Cardiac fibroblast (primary cell): ENCODE results near the gene PKHD1.

Experiments used
- DNase-seq, 2 donors: peaks; one replicate each; pipeline versions ENCODE4 v3.0.0 to v3.0.0-alpha.2; 2010; ENCODE audit warnings: low read depth in 2 of 2
- H3K4me3 ChIP-seq, 2 donors: replicated peaks in 1 of 2; 1 replicate in 1 of 2; 2 replicates in 1 of 2; pipeline ENCODE4 v1.5.1; 2011; ENCODE audit warnings: low read depth in 2 of 2, low read length in 2 of 2, mild to moderate bottlenecking in 2 of 2, moderate library complexity in 1 of 2
- TF ChIP-seq, protein P1 (sequence below): IDR thresholded peaks from one replicate; pipeline ENCODE4 v1.5.1; 2011; ENCODE audit warnings: low read depth, mild to moderate bottlenecking, low read length, inconsistent platforms

PKHD1 gene

DNA sequence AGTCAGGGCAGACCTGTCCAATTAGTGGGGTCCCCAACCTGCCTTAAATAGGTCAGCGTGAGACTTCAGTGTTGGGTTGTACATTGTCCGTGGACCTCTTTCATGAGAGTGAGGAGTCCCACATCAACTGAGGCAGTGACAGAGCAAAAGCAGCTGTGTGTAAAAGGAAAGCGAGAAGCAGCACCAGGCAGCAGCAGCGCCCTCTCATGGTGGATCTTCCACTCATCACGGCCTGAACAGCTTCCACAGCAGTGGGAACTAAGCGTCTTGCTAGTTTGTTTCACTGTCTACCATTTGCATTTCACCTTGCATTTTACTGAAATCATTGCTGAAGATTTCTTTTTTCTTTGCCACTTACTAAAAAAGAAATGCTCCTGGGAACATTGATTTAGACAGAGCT is 333.8 kb downstream of the PKHD1 start:
- H3K4me3 ChIP-seq, result no peak overlapping the region
- no peak for DNase-seq
- TF ChIP-seq, protein P1, sequence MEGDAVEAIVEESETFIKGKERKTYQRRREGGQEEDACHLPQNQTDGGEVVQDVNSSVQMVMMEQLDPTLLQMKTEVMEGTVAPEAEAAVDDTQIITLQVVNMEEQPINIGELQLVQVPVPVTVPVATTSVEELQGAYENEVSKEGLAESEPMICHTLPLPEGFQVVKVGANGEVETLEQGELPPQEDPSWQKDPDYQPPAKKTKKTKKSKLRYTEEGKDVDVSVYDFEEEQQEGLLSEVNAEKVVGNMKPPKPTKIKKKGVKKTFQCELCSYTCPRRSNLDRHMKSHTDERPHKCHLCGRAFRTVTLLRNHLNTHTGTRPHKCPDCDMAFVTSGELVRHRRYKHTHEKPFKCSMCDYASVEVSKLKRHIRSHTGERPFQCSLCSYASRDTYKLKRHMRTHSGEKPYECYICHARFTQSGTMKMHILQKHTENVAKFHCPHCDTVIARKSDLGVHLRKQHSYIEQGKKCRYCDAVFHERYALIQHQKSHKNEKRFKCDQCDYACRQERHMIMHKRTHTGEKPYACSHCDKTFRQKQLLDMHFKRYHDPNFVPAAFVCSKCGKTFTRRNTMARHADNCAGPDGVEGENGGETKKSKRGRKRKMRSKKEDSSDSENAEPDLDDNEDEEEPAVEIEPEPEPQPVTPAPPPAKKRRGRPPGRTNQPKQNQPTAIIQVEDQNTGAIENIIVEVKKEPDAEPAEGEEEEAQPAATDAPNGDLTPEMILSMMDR, result no peak

DNA sequence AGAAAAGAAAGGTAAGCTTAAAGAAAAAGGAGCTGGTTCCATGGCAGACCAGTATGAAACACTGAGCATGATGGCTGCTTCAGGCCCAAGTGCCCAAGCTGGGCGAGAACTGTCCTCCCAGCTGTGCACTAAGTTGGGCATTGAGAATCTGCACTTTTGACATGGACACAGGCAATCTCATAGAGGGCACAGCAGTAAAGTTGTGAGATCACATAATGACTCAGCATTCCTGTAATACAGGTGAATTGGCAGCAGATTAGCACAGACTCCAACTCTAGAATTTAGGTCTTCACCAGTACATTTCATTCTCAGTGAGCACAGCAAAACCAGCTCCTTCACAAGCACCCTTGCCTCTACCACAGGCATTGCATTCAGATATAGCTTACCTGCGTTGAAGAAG is 343.4 kb downstream of the PKHD1 start:
- TF ChIP-seq, protein P1, result no peak
- no peak for DNase-seq
- no peak overlapping the region for H3K4me3 ChIP-seq

DNA sequence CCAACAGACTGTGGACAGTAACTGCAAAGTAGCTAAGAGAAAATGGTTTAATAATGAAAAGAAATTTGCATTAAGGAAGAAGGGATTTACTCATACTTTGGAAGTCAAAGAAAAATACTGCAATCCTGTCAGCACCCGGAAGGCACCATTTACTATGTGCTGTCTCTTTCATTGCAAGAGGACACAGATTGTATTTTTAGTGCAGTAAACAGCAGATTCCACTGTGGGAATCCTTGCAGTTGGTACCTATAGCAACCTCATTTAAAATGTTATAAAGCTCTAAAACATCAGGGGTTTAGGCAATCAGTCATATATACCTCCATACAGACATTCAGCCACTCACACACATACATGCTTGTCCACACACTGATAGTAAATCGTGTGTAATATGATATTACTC is 346.8 kb downstream of the PKHD1 start:
- TF ChIP-seq, protein P1, result no peak
- DNase-seq, result no peak
- H3K4me3 ChIP-seq, result no peak overlapping the region

DNA sequence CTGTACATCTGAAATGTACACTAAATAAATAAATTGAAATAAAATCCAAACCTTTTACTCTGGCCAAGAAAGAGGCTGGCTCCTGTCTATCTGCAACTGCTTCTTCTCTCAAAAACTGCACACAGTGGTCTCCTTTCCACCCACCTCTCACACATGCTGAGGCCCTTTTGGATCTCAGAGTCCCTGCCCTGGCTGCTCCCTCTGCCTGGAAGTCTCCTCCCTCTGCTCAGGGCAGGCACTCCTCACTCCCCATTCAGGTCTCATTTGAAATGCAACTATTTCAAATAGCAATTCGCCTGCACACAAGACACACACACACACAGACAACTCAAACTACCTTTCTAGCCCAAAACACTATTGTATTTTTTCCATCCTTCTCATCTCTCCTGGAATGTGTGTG is 348.8 kb downstream of the PKHD1 start:
- DNase-seq, result no peak
- no peak overlapping the region for H3K4me3 ChIP-seq
- TF ChIP-seq, protein P1, result no peak

DNA sequence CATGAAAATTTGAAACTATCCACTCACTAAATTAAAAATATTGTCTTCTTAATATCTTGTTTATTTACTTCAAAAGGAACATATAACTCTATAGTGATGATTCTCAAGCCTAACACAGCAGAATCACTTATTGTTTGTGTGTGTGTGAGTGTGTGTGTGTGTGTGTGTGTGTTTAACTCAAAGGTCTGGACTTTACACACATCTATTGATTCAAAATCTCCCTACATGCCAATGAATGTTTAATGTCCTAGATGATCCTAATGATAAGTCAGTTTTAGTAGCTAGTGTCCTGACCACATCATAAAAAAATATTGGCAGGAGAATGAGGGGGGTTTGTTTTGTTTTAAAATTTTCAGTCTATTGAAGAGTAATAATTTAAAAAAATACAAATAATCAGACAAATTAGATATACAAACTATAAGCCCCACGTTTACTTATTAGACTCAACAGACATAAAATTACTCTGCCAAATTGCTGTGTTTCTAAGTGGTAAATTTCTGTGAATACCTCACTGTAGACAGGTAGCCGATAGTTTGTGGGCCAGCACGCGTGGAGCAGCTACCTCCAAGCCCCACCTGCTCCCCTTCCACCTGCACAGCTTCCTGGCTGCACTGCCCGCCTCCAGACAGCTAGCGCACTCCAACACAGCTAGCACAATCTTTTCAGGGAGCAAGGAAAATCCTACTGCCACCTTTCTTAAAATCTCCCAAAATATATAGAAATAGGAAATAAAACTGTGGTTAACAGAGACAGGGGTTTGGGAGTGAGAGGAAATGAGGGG is 349.6 kb downstream of the PKHD1 start:
- TF ChIP-seq, protein P1, result no peak
- no peak overlapping the region for H3K4me3 ChIP-seq
- no peak for DNase-seq

DNA sequence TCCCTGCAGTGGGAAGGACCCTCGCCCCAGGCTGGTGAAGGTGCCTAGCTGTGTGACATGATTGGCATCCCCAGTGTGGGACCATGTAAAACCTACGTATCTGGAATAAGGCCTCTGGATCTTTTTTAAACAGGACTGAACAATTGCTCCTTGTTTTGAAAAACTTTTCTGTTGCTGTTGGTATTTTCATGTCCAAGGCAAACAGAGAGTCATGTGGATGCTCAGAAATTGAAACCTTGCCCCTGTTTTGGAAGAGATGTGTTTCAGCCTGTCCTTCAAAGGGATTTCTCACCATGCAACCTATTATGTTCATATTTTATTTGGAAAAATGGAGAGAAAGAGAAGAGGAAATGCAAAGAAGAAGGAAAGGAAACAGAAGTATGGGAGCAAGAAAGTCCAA is 362.3 kb downstream of the PKHD1 start:
- TF ChIP-seq, protein P1, result no peak
- DNase-seq, result no peak
- H3K4me3 ChIP-seq, result no peak overlapping the region

DNA sequence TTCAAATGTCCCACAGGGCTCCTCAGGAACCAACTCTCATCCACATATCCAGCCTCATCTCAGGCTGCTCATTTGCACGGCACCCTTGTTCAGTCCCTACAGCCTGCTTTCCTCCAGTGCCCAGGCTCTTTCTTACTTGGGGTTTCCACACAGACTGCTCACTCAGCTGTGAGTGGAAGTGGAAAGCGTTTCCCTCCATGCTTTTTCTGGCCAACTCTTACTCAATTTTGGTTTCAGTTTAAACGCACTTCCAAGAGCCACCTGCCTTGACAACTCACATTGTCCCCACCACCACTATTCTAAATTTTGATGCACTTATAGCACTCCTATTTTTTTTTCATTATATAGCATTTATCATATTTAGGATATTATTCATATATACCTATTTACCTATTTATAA is 367.1 kb downstream of the PKHD1 start:
- TF ChIP-seq, protein P1, result no peak
- no peak overlapping the region for H3K4me3 ChIP-seq
- no peak for DNase-seq
